Heart right ventricle (tissue), 16 donors: ENCODE results near the gene MRPL2. TPM values are rescaled to one million over a fixed set of nuclear protein-coding genes. Genes with fewer than 3 reads are reported as not detected.

Experiments
- ATAC-seq, 8 donors: fragments of 200-7000 bp; cut with Tn5 transposase; one replicate each; pipeline ENCODE4 v1.9.1; 2020; ENCODE audit warnings: mild to moderate bottlenecking in 8 of 8, moderate library complexity in 8 of 8, moderate number of reproducible peaks in 1 of 8
- DNase-seq, 2 donors: peaks; one replicate each; pipeline ENCODE4 v3.0.0-alpha.2; 2020
- H3K27ac ChIP-seq, 10 donors: fragments of 200-600 bp; sonication (generic) in 2 of 10; one replicate each; pipeline versions ENCODE4 v1.5.0 to v1.8.0; 2020 to 2022; ENCODE audit warnings: mild to moderate bottlenecking in 3 of 10
- H3K27me3 ChIP-seq, 7 donors: fragments of 200-600 bp; one replicate each; pipeline ENCODE4 v1.8.0; 2021 to 2022; ENCODE audit warnings: mild to moderate bottlenecking in 2 of 7
- H3K36me3 ChIP-seq, 9 donors: fragments of 200-600 bp; sonication (generic) in 1 of 9; one replicate each; pipeline versions ENCODE4 v1.5.0 to v1.8.0; 2020 to 2022; ENCODE audit warnings: mild to moderate bottlenecking in 2 of 9
- H3K4me1 ChIP-seq, 9 donors: fragments of 200-600 bp; sonication (generic) in 1 of 9; one replicate each; pipeline versions ENCODE4 v1.5.0 to v1.8.0; 2020 to 2022; ENCODE audit warnings: mild to moderate bottlenecking in 4 of 9
- H3K4me3 ChIP-seq, 10 donors: fragments of 200-600 bp; sonication (generic) in 2 of 10; one replicate each; pipeline versions ENCODE4 v1.5.0 to v1.8.0; 2020 to 2022; ENCODE audit warnings: mild to moderate bottlenecking in 7 of 10, moderate library complexity in 2 of 10
- H3K9me3 ChIP-seq, 11 donors: fragments of 200-600 bp in 10 of 11; sonication (generic) in 2 of 11; one replicate each; pipeline versions ENCODE4 v1.5.0 to v1.8.0; 2013 to 2022; ENCODE audit warnings: mild to moderate bottlenecking in 2 of 11, control low read depth in 1 of 11, moderate library complexity in 1 of 11
- CTCF ChIP-seq, 9 donors: fragments of 200-600 bp; sonication (generic) in 2 of 9; IDR thresholded peaks; one replicate each; pipeline versions ENCODE4 v1.5.0 to v1.8.0; 2021 to 2022; ENCODE audit warnings: antibody characterized with exemption in 9 of 9, mild to moderate bottlenecking in 5 of 9, moderate library complexity in 1 of 9
- WGBS, 2 donors: extraction: QIAGEN DNeasy Blood & Tissue Kit; methylation state at CpG; one replicate each; pipeline ENCODE4 v1.1.7; 2013; ENCODE audit warnings: inconsistent platforms in 1 of 2; 5-methylcytosine and 5-hydroxymethylcytosine counted together
- intact Hi-C, 10 donors: fragments of 100-400 bp; cut with DNase I; formaldehyde crosslinking; loops; one replicate each; pipeline versions ENCODE4 v1.11.1 to v1.14.2; 2022
- polyA plus RNA-seq, 2 donors: library from polyadenylated mRNA; stranded (reverse); fragments of 200-250 nt; gene quantifications; one replicate each; pipeline ENCODE4 v1.2.3, GENCODE V29; 2013
- total RNA-seq, 10 donors: library from RNA; stranded (reverse); fragmentation: NEBNext Ultra II Directional in 3 of 10; extraction: Animal tissue kit (Norgen Biotek cat#: 25700) in 3 of 10; gene quantifications; one replicate each; pipeline versions ENCODE4 v1.2.1 to v1.2.4, GENCODE V29; 2021 to 2023
- donor health status: Arrhythmogenic right ventricular cardiomyopathy.
- donor health status: ischemic (EF 13 %, LVEDD 7.1; RV severe dilation, severe dysfunction).
- donor health status: healthy with polysubstance abuse.
- donor health status: DM: no; HTN: yes; CAD: no.
- donor health status: DM: no; HTN: no; CAD: no.
- donor health status: ischemic (EF 25% LVEDD 6.9; RV normal size, moderate dysfunction).
- donor health status: ischemic (EF 25% LVEDD 5.7; RV mildly dilated, moderate dysfunction).
- donor health status: healthy.
- donor health status: DM: yes; HTN: yes; CAD: no.
- donor health status: Ischemic cardiomyopathy.
- donor health status: ischemic (EF 35%, LVEDD 5.7; RV mildly dilated, moderate dysfunction).
- donor health status: nonischemic (EF 11% LVEDD 7.7; RV severe dilation, severe dysfunction).
- donor health status: DM: yes; HTN: yes; CAD: no.
- donor health status: PGD.
- donor health status: ischemic (EF 29% LVEDD 5.4; RV normal size, mild dysfunction).
- donor health status: nonischemic (EF 23%, LVEDD 6.1; RV moderate dilation, normal function).

Gene MRPL2
- total and polyA plus RNA-seq, 12 donors: 76.0 to 165 (median 97.6) TPM

DNA sequence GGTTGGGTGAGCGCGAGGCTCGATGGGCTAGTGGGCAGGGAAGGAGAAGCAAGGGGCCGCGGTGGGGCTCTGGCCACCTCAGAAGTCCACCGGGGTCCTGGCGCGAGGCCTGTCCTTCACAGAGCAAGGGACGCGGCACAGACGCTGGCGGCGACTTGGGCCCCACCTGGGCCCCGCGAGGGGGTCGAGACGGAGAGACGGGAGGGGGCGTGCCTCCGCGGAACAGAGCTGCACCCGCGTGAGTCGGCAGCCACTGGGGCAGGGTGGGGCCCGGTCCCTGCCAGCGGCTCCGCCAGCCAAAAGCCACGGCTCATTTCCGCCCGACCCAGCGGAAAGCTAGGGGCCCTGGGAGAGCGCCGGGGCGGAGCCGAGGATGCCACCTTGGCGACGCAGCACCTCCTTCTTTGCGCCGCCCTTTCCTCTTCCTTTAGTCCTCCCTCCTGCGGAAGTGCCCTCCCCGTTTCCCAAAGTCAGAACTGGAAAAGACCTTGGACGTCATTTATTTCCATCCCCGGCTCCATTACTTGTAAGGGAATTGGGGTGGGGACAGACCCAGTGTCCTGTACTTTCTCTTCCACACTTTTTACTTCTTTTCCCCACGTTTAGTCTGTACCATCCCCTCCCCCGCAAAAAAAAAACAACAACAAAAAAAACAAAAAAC is 5.6 kb downstream of the MRPL2 start, which contains the start of gene CUL7:
Gene CUL7 (minus strand): TSS at position 307 of the 661 bp plus-strand sequence. CDS start 1,063 bp downstream, outside the sequence.
- DNase-seq (peak; percentile 93 to 94), ATAC-seq (peak; percentile 94 to 97 (median 96))
- Histone ChIP-seq H3K4me1 (peaks cover 4 to 36% (median 26%) of the 10 kb centered on the region in 9 donors), H3K36me3 (peaks cover 0 to 58% (median 14%) of the 10 kb centered on the region in 9 donors), H3K4me3 (peak within 1 kb of the TSS; percentile 40 to 78 (median 64)), H3K27me3 (no peaks in the 10 kb centered on the region), H3K27ac (peak within 1 kb of the TSS; percentile 63 to 98 (median 96)), H3K9me3 (no peaks in the 10 kb centered on the region)
- 1 to 2% methylated on average over 44 to 45 of the region's 45 CpGs for WGBS, 2 donors
- peak in 2 of 9 donors; percentile 3 to 20 for TF ChIP-seq CTCF (IDR thresholded peaks at IDR 0.05)
- intact Hi-C loops: loop anchor here in 6 of 10 donors (2.0 to 10.0 kb wide), 6 partner anchors 36 to 149 kb away; partner anchors contain the start of genes KLHDC3 (in 2 of the 6), CNPY3 (in 1 of the 6) and MEA1 (in 1 of the 6)

GRCh38 chr6:43052842-43053544 is 6.2 kb downstream of the MRPL2 start:
- H3K27me3 ChIP-seq: no peaks in the 10 kb centered on the region
- WGBS, 2 donors: 22 to 28% methylated on average over 22 of the region's 22 CpGs
- no peak for TF ChIP-seq CTCF (IDR thresholded peaks at IDR 0.05)
- no peaks in the 10 kb centered on the region for H3K9me3 ChIP-seq
- peak; percentile 17 to 49 (median 34) for ATAC-seq
- peaks cover 0 to 63% (median 18%) of the 10 kb centered on the region in 9 donors for H3K36me3 ChIP-seq
- peak overlapping the region; percentile 40 to 78 (median 64) for H3K4me3 ChIP-seq
- peaks cover 0 to 29% (median 19%) of the 10 kb centered on the region in 9 donors for H3K4me1 ChIP-seq
- peak; percentile 19 to 31 for DNase-seq
- peak overlapping the region; percentile 63 to 98 (median 96) for H3K27ac ChIP-seq
- intact Hi-C loops: loop anchor here in 6 of 10 donors (2.0 to 10.0 kb wide), 6 partner anchors 36 to 148 kb away; partner anchors contain the start of genes KLHDC3 (in 2 of the 6), CNPY3 (in 1 of the 6) and MEA1 (in 1 of the 6)

- DNase-seq: no peak
- Histone ChIP-seq H3K9me3 (no peaks in the 10 kb centered on the region), H3K4me3 (peak overlapping the region in 2 of 10 donors; percentile 61 to 66), H3K4me1 (peaks cover 0 to 27% (median 17%) of the 10 kb centered on the region in 9 donors), H3K27me3 (no peaks in the 10 kb centered on the region), H3K27ac (peak overlapping the region in 8 of 10 donors; percentile 90 to 98 (median 96)), H3K36me3 (peaks cover 0 to 63% (median 19%) of the 10 kb centered on the region in 9 donors)
- ATAC-seq: no peak
- WGBS, 2 donors: 78 to 80% methylated on average over 19 of the region's 19 CpGs
- intact Hi-C loops: loop anchor here in 6 of 10 donors (2.0 to 10.0 kb wide), 6 partner anchors 35 to 148 kb away; partner anchors contain the start of genes KLHDC3 (in 2 of the 6), CNPY3 (in 1 of the 6) and MEA1 (in 1 of the 6)
- TF ChIP-seq CTCF (IDR thresholded peaks at IDR 0.05): no peak
Observed at GRCh38 chr6:43052225-43052841, 6.9 kb downstream of the MRPL2 start.
